Measurements from ENCODE around the gene ZNF8.
"Not testable (repeated sequence)": the region's sequence is repeated elsewhere in the genome, so short reads cannot be mapped to it uniquely, and the experiment has no call there.

The ZNF8 gene

DNA sequence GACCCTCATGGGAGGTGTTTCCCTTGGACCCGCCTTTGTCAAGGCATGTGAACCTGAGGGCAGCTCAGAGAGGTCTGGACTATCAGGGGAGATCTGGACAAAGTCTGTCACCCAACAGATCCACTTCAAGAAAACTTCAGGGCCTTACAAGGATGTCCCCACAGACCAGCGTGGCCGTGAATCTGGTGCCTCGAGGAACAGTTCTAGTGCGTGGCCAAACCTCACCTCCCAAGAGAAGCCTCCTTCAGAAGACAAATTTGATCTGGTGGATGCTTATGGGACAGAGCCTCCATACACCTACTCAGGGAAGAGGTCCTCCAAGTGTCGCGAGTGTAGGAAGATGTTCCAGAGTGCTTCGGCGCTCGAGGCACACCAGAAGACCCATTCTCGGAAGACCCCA is 59.6 kb downstream of the ZNF8 start:
- TF ChIP-seq, protein P1, sequence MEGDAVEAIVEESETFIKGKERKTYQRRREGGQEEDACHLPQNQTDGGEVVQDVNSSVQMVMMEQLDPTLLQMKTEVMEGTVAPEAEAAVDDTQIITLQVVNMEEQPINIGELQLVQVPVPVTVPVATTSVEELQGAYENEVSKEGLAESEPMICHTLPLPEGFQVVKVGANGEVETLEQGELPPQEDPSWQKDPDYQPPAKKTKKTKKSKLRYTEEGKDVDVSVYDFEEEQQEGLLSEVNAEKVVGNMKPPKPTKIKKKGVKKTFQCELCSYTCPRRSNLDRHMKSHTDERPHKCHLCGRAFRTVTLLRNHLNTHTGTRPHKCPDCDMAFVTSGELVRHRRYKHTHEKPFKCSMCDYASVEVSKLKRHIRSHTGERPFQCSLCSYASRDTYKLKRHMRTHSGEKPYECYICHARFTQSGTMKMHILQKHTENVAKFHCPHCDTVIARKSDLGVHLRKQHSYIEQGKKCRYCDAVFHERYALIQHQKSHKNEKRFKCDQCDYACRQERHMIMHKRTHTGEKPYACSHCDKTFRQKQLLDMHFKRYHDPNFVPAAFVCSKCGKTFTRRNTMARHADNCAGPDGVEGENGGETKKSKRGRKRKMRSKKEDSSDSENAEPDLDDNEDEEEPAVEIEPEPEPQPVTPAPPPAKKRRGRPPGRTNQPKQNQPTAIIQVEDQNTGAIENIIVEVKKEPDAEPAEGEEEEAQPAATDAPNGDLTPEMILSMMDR (IDR thresholded peaks at IDR 0.05; ENCODE audit: extremely low read depth, insufficient read depth, missing control alignments), result no peak
- in situ Hi-C loops (cut with MboI; ENCODE audit: low pct_unique_long_range_greater_than_20kb, low sequenced_read_pairs, unreplicated experiment), result no loop called here

DNA sequence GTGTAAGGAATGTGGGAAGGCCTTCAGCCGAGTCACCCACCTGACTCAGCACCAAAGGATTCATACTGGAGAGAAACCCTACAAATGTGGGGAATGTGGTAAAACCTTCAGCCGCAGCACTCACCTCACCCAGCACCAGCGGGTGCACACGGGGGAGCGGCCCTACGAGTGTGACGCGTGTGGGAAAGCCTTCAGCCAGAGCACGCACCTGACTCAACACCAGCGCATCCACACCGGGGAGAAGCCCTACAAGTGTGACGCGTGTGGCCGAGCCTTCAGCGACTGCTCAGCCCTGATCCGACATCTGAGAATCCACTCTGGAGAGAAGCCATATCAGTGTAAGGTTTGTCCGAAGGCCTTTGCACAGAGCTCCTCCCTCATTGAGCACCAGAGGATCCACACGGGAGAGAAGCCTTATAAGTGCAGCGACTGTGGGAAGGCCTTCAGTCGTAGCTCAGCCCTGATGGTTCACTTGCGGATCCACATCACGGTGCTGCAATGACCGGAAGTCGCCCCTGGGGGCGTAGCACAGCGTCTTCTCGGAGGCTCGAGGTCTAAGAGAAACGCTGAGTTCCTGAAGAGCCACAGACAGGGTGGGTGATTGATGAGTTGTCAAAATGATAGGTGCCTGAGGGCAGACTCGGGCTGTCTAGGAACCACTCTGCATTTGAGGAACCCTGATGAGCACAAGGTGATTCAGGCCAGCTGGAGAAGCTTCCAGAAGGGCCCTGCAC is 60.2 kb downstream of the ZNF8 start:
- TF ChIP-seq, protein P1 (IDR thresholded peaks at IDR 0.05; ENCODE audit: extremely low read depth, insufficient read depth, missing control alignments), result no peak
- in situ Hi-C loops (cut with MboI; ENCODE audit: low pct_unique_long_range_greater_than_20kb, low sequenced_read_pairs, unreplicated experiment), result no loop called here
- no peak for DNase-seq (ENCODE audit: low spot score)

More for the DNA sequence above, 59.6 kb downstream of the ZNF8 start:
- no peak for DNase-seq (ENCODE audit: low spot score)

DNA sequence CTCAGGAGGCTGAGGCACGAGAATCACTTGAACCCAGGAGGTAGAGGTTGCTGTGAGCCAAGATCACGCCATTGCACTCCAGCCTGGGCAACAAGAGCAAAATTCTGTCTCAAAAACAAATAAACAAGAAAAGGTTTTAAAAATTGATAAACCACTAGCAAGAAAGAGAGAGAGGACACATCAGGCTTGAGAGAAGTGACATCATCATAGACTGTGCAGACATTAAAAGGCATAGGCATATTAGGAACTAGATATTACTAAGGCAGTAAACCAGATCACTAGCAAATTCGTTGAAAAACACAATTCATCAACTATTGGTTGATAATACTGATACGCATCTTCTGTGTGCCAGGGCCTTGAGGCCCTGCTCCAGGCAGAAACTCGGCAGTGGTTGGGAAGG is 66.8 kb downstream of the ZNF8 start:
- no peak for DNase-seq (ENCODE audit: low spot score)
- TF ChIP-seq, protein P1 (IDR thresholded peaks at IDR 0.05; ENCODE audit: extremely low read depth, insufficient read depth, missing control alignments), result no peak
- in situ Hi-C loops (cut with MboI; ENCODE audit: low pct_unique_long_range_greater_than_20kb, low sequenced_read_pairs, unreplicated experiment), result no loop called here

DNA sequence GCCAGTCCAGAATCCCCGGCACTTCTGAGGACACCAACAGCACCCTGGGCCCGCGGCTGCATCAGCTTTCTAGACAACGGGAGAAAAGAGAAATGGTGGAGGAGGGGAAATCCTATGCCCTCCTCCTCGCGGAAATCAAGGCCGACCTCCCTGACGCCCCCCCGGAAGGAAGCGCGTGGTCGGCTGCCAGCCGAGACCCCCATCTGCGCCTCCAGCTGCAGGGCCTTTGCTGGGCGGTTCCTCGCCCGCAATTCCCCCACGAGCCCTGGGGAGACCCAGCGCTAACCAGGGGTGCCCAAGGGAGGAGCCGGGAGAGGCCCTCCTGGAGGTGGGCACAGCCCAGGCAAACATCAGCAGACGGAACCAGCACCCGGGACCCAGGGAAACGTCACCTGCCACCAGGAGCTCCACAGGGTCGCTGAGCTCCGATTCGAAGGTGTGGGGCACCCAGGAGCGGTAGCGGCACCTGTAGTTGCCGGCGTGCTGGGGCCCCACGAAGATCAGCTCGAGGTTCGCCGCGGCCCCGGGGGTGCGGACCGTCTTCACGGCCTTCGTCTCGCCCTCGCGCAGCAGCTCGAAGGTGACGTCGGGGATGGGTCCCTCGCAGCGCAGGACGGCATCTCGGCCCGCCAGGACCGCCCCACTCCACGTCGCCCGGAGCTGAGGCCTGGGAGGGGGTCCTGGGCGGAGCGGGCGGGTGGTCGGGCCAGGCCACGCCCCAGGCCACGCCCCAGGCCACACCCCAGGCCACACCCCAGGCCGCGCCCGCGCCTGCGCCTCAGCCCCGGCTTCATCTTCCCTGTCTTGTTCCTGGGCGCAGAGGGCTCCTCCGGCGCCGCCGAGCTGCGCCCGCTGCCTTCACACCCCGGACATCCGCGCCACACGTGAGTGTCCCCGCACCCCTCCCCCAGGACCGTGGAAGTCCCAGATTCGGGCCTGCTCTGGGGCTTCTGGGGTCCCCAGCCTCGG is 68.5 kb downstream of the ZNF8 start:
- peak; percentile 97 for DNase-seq (ENCODE audit: low spot score)
- in situ Hi-C loops (cut with MboI; ENCODE audit: low pct_unique_long_range_greater_than_20kb, low sequenced_read_pairs, unreplicated experiment), result no loop called here
- TF ChIP-seq, protein P1 (IDR thresholded peaks at IDR 0.05; ENCODE audit: extremely low read depth, insufficient read depth, missing control alignments), result no peak

DNA sequence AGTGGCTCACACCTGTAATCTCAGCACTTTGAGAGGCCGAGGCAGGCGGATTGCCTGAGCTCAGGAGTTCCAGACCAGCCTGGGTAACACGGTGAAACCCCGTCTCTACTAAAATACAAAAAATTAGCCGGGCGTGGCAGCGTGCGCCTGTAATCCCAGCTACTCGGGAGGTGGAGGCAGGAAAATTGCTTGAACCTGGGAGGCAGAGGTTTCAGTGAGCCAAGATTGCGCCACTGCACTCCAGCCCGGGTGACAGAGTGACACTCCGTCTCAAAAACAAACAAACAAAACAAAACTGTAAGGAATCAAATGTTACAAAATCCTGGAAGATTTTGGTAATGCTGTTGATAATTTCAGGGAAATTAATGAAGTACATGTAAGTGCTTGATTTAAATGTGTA is 69.3 kb downstream of the ZNF8 start:
- in situ Hi-C loops (cut with MboI; ENCODE audit: low pct_unique_long_range_greater_than_20kb, low sequenced_read_pairs, unreplicated experiment); DNase-seq (ENCODE audit: low spot score): not testable (repeated sequence)

DNA sequence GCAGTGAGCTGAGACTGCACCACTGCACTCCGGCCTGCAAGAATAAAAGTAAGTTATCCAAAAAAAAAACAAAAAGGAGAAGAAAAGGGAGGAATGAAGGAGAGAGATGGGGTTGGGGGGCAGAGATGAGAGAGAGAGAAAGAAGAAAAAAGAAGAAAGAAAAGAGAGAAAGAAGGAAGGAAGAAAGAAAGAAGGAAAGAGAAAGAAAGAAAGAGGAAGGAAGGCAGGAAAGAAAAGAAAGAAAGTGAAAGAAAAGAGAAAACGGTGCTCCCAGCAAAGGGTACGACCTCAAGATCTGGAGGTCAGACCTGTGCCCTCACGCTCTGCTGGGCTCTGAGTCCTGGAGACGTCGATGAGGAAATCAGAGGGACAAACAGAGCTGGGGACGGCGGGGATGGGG is 70.8 kb downstream of the ZNF8 start:
- in situ Hi-C loops (cut with MboI; ENCODE audit: low pct_unique_long_range_greater_than_20kb, low sequenced_read_pairs, unreplicated experiment), result no loop called here
- TF ChIP-seq, protein P1 (IDR thresholded peaks at IDR 0.05; ENCODE audit: extremely low read depth, insufficient read depth, missing control alignments), result no peak
- no peak for DNase-seq (ENCODE audit: low spot score)
